GM12892 (cell line): ENCODE results near the gene CACNB4.

Experiments used
- POLR2A ChIP-seq: IDR thresholded peaks from 2 replicates; pipeline ENCODE4 v1.6.1; 2011; ENCODE audit warnings: low read depth, low read length, control low read depth
- POLR2AphosphoS5 ChIP-seq: IDR thresholded peaks from 2 replicates; pipeline ENCODE4 v1.6.1; 2011; ENCODE audit warnings: low read depth, low read length, control low read depth
- TAF1 ChIP-seq: IDR thresholded peaks from 2 replicates; pipeline ENCODE4 v1.6.1; 2011; ENCODE audit warnings: low read depth, mild to moderate bottlenecking, control low read depth, low read length, borderline replicate concordance

DNA sequence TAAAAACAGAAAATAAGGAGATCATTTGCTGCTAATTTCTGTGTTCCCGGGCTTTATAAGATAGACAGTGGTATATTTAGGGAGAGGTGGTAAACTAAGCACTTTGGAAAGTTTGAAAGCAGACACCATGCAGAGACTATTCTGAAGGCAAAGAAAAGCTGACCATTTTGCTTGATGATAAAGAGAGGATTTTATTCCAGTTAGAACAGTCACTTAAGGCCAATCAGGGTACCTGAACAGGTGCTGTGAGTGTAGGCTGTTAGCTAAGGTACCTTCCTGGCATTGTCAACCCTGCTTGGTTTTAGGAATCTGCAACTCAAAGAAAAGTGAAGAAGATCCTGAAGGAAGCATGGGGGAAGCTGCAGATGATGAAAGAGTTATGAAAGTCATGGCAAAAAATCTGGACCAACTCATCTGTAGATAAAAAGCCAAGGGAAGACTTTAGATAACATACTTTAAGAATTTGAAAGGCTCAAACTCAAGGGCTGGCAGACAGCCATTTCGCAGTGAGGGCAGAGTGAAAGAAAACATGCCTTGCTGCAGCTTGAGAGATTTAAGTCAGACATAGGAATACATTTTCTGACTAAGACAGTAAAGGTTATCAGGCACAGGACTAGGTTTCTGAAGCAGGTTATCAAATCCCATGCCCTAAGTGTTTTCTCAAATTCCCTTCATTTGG is 190.5 kb downstream of the CACNB4 start:
- TF ChIP-seq TAF1 (no peak), POLR2A (no peak), POLR2AphosphoS5 (no peak)
